BLaER1 (cell line): ENCODE data around the gene DENND2A.

Experiments
- H3K27ac ChIP-seq: shearing (Covaris generic); formaldehyde crosslinking; 2 replicates; pipeline ENCODE4 v1.8.1; 2022
- H3K27me3 ChIP-seq: shearing (Covaris generic); formaldehyde crosslinking; 2 replicates; pipeline ENCODE4 v1.8.1; 2022
- H3K36me3 ChIP-seq: shearing (Covaris generic); formaldehyde crosslinking; 2 replicates; pipeline ENCODE4 v1.8.1; 2022
- H3K4me1 ChIP-seq: shearing (Covaris generic); formaldehyde crosslinking; 2 replicates; pipeline ENCODE4 v1.8.1; 2022
- H3K4me2 ChIP-seq: shearing (Covaris generic); formaldehyde crosslinking; 2 replicates; pipeline ENCODE4 v1.8.1; 2022
- H3K4me3 ChIP-seq: shearing (Covaris generic); formaldehyde crosslinking; 2 replicates; pipeline ENCODE4 v1.8.1; 2022
- H3K9ac ChIP-seq: shearing (Covaris generic); formaldehyde crosslinking; 2 replicates; pipeline ENCODE4 v1.8.1; 2022
- H3K9me3 ChIP-seq: shearing (Covaris generic); formaldehyde crosslinking; 2 replicates; pipeline ENCODE4 v1.8.1; 2022
- H4K20me1 ChIP-seq: shearing (Covaris generic); formaldehyde crosslinking; 2 replicates; pipeline ENCODE4 v1.8.1; 2022
- Cebpa-rat ChIP-seq: shearing (Covaris generic); IDR thresholded peaks from 2 replicates; pipeline ENCODE4 v1.8.1; 2022

Gene DENND2A

GRCh38 chr7:140661124-140661523, 20.5 kb upstream of the DENND2A start:
- no peak overlapping the region for H3K4me2 ChIP-seq
- no peak for TF ChIP-seq Cebpa-rat
- no peaks in the 10 kb centered on the region for H3K36me3 ChIP-seq
- H3K4me3 ChIP-seq, result no peak overlapping the region
- H4K20me1 ChIP-seq, result no peaks in the 10 kb centered on the region
- no peaks in the 10 kb centered on the region for H3K9me3 ChIP-seq
- H3K9ac ChIP-seq, result no peak overlapping the region
- no peak overlapping the region for H3K27ac ChIP-seq
- no peaks in the 10 kb centered on the region for H3K27me3 ChIP-seq
- peaks cover 18% of the 10 kb centered on the region for H3K4me1 ChIP-seq

- Histone ChIP-seq H3K4me2 (no peak overlapping the region), H3K4me1 (peaks cover 22% of the 10 kb centered on the region), H3K9me3 (no peaks in the 10 kb centered on the region), H4K20me1 (no peaks in the 10 kb centered on the region), H3K9ac (no peak overlapping the region), H3K4me3 (no peak overlapping the region), H3K27me3 (no peaks in the 10 kb centered on the region), H3K36me3 (no peaks in the 10 kb centered on the region), H3K27ac (no peak overlapping the region)
- TF ChIP-seq Cebpa-rat, result no peak
Observed at GRCh38 chr7:140659856-140660255, 19.2 kb upstream of the DENND2A start.

GRCh38 chr7:140657891-140658290, 17.3 kb upstream of the DENND2A start:
- H3K9ac ChIP-seq, result no peak overlapping the region
- no peak overlapping the region for H3K27ac ChIP-seq
- no peaks in the 10 kb centered on the region for H3K27me3 ChIP-seq
- no peak for TF ChIP-seq Cebpa-rat
- H3K36me3 ChIP-seq, result no peaks in the 10 kb centered on the region
- H3K9me3 ChIP-seq, result no peaks in the 10 kb centered on the region
- no peak overlapping the region for H3K4me3 ChIP-seq
- H3K4me2 ChIP-seq, result no peak overlapping the region
- H3K4me1 ChIP-seq, result peaks cover 22% of the 10 kb centered on the region
- no peaks in the 10 kb centered on the region for H4K20me1 ChIP-seq

- Histone ChIP-seq H3K27me3 (no peaks in the 10 kb centered on the region), H3K4me1 (peaks cover 22% of the 10 kb centered on the region), H4K20me1 (no peaks in the 10 kb centered on the region), H3K4me2 (peak overlapping the region; percentile 86), H3K9me3 (no peaks in the 10 kb centered on the region), H3K36me3 (no peaks in the 10 kb centered on the region), H3K9ac (peak overlapping the region; percentile 76), H3K27ac (peak overlapping the region; percentile 80), H3K4me3 (peak overlapping the region; percentile 38)
- peak; percentile 63 for TF ChIP-seq Cebpa-rat
Observed at GRCh38 chr7:140656548-140657515, 16.2 kb upstream of the DENND2A start.

GRCh38 chr7:140655511-140656408, 15.1 kb upstream of the DENND2A start:
- 0 out of 2 replicates have a peak overlapping the region, but pooled peaks have one; percentile 38 for H3K4me3 ChIP-seq
- peaks cover 22% of the 10 kb centered on the region for H3K4me1 ChIP-seq
- H3K36me3 ChIP-seq, result no peaks in the 10 kb centered on the region

GRCh38 chr7:140654661-140655060, 14.0 kb upstream of the DENND2A start:
- H3K27me3 ChIP-seq, result no peaks in the 10 kb centered on the region
- H3K4me2 ChIP-seq, result no peak overlapping the region
- H3K36me3 ChIP-seq, result no peaks in the 10 kb centered on the region
- H3K4me1 ChIP-seq, result peaks cover 22% of the 10 kb centered on the region
- H3K9me3 ChIP-seq, result no peaks in the 10 kb centered on the region
- H3K4me3 ChIP-seq, result no peak overlapping the region
- no peak for TF ChIP-seq Cebpa-rat
- H3K27ac ChIP-seq, result no peak overlapping the region
- H3K9ac ChIP-seq, result no peak overlapping the region
- no peaks in the 10 kb centered on the region for H4K20me1 ChIP-seq

More at GRCh38 chr7:140655511-140656408, 15.1 kb upstream of the DENND2A start:
- no peaks in the 10 kb centered on the region for H3K9me3 ChIP-seq
- TF ChIP-seq Cebpa-rat, result no peak
- peak overlapping the region; percentile 86 for H3K4me2 ChIP-seq
- H3K27me3 ChIP-seq, result no peaks in the 10 kb centered on the region
- no peaks in the 10 kb centered on the region for H4K20me1 ChIP-seq
- H3K27ac ChIP-seq, result peak overlapping the region; percentile 80
- H3K9ac ChIP-seq, result peak overlapping the region; percentile 76; the same call in 1 of the 2 replicates

- no peak overlapping the region for H3K9ac ChIP-seq
- no peaks in the 10 kb centered on the region for H3K27me3 ChIP-seq
- no peaks in the 10 kb centered on the region for H3K9me3 ChIP-seq
- H3K27ac ChIP-seq, result no peak overlapping the region
- H3K4me2 ChIP-seq, result no peak overlapping the region
- TF ChIP-seq Cebpa-rat, result no peak
- H4K20me1 ChIP-seq, result no peaks in the 10 kb centered on the region
- no peaks in the 10 kb centered on the region for H3K36me3 ChIP-seq
- peaks cover 22% of the 10 kb centered on the region for H3K4me1 ChIP-seq
- H3K4me3 ChIP-seq, result no peak overlapping the region
Observed at GRCh38 chr7:140654109-140654387, 13.4 kb upstream of the DENND2A start.

GRCh38 chr7:140653319-140654108, 12.9 kb upstream of the DENND2A start:
- Histone ChIP-seq H3K27ac (no peak overlapping the region), H3K36me3 (no peaks in the 10 kb centered on the region), H3K9ac (no peak overlapping the region), H3K27me3 (no peaks in the 10 kb centered on the region), H3K4me3 (no peak overlapping the region), H3K9me3 (no peaks in the 10 kb centered on the region), H3K4me1 (peaks cover 22% of the 10 kb centered on the region), H4K20me1 (no peaks in the 10 kb centered on the region), H3K4me2 (peak overlapping the region; percentile 24; the same call in 1 of the 2 replicates)
- TF ChIP-seq Cebpa-rat, result no peak

- H3K4me1 ChIP-seq, result peaks cover 12% of the 10 kb centered on the region
- H3K36me3 ChIP-seq, result no peaks in the 10 kb centered on the region
- no peaks in the 10 kb centered on the region for H4K20me1 ChIP-seq
- TF ChIP-seq Cebpa-rat, result no peak
- no peak overlapping the region for H3K27ac ChIP-seq
- no peak overlapping the region for H3K4me2 ChIP-seq
- no peak overlapping the region for H3K9ac ChIP-seq
- H3K4me3 ChIP-seq, result no peak overlapping the region
- H3K9me3 ChIP-seq, result no peaks in the 10 kb centered on the region
- no peaks in the 10 kb centered on the region for H3K27me3 ChIP-seq
Observed at GRCh38 chr7:140650367-140650766, 9.8 kb upstream of the DENND2A start.
